ENCODE results near the gene THAP7. TPM values are rescaled to one million over a fixed set of nuclear protein-coding genes. Genes with fewer than 3 reads are reported as not detected.
"Not testable (repeated sequence)": the region's sequence is repeated elsewhere in the genome, so short reads cannot be mapped to it uniquely, and the experiment has no call there.

The THAP7 gene
- total RNA-seq, 1 donor from 2014 or later: 24.3 TPM

- Histone ChIP-seq H3K9me3 (no peaks in the 10 kb centered on the region), H3K4me1 (peaks cover 18% of the 10 kb centered on the region), H3K4me3 (peak overlapping the region; percentile 60), H3K27me3 (ENCODE audit: low read depth) (no peaks in the 10 kb centered on the region), H3K36me3 (no peaks in the 10 kb centered on the region), H3K27ac (peak overlapping the region; percentile 77)
- DNase-seq: peak; percentile 90
- ATAC-seq: peak; percentile 90 to 93
- intact Hi-C loops (cut with DNase I): no loop called here
- no peak for TF ChIP-seq CTCF (IDR thresholded peaks at IDR 0.05)
Observed at GRCh38 chr22:21014202-21014725, 12.3 kb upstream of the THAP7 start.

- no peak for DNase-seq
- Histone ChIP-seq H3K27me3 (ENCODE audit: low read depth) (no peaks in the 10 kb centered on the region), H3K4me1 (peaks cover 18% of the 10 kb centered on the region), H3K4me3 (peak overlapping the region; percentile 60), H3K36me3 (no peaks in the 10 kb centered on the region), H3K9me3 (no peaks in the 10 kb centered on the region), H3K27ac (peak overlapping the region; percentile 77)
- TF ChIP-seq CTCF (IDR thresholded peaks at IDR 0.05): no peak
- peak in 1 of 2 donors; percentile 1 for ATAC-seq
- intact Hi-C loops (cut with DNase I): no loop called here
Observed at GRCh38 chr22:21013657-21014201, 11.8 kb upstream of the THAP7 start.

GRCh38 chr22:21012446-21013407 is 10.8 kb upstream of the THAP7 start:
- H3K9me3 ChIP-seq: no peaks in the 10 kb centered on the region
- TF ChIP-seq CTCF (IDR thresholded peaks at IDR 0.05): no peak
- intact Hi-C loops (cut with DNase I): no loop called here
- H3K4me3 ChIP-seq: no peak overlapping the region
- no peak overlapping the region for H3K27ac ChIP-seq
- H3K36me3 ChIP-seq: no peaks in the 10 kb centered on the region
- no peak for ATAC-seq
- peaks cover 18% of the 10 kb centered on the region for H3K4me1 ChIP-seq
- no peak for DNase-seq
- no peaks in the 10 kb centered on the region for H3K27me3 ChIP-seq (ENCODE audit: low read depth)

GRCh38 chr22:21010426-21011113 is 8.7 kb upstream of the THAP7 start:
- TF ChIP-seq CTCF (IDR thresholded peaks at IDR 0.05): no peak
- Histone ChIP-seq H3K27ac (no peak overlapping the region), H3K36me3 (no peaks in the 10 kb centered on the region), H3K9me3 (no peaks in the 10 kb centered on the region), H3K4me3 (no peak overlapping the region), H3K27me3 (ENCODE audit: low read depth) (no peaks in the 10 kb centered on the region), H3K4me1 (peaks cover 18% of the 10 kb centered on the region)
- DNase-seq (no peak), ATAC-seq (no peak)
- intact Hi-C loops (cut with DNase I): no loop called here

- Histone ChIP-seq H3K4me3 (no peak overlapping the region), H3K4me1 (peaks cover 15% of the 10 kb centered on the region), H3K9me3 (no peaks in the 10 kb centered on the region), H3K27ac (no peak overlapping the region), H3K27me3 (ENCODE audit: low read depth) (no peaks in the 10 kb centered on the region), H3K36me3 (no peaks in the 10 kb centered on the region)
- DNase-seq: no peak
- intact Hi-C loops (cut with DNase I): no loop called here
- TF ChIP-seq CTCF (IDR thresholded peaks at IDR 0.05): no peak
- ATAC-seq: peak; percentile 44 to 49
Observed at GRCh38 chr22:21009638-21010425, 7.9 kb upstream of the THAP7 start.

GRCh38 chr22:21009208-21009607 is 7.3 kb upstream of the THAP7 start:
- H3K9me3 ChIP-seq; H3K27me3 ChIP-seq (ENCODE audit: low read depth); intact Hi-C loops (cut with DNase I); H3K4me1 ChIP-seq; ATAC-seq; H3K36me3 ChIP-seq; DNase-seq; H3K27ac ChIP-seq; H3K4me3 ChIP-seq: not testable (repeated sequence)

Measured in lower lobe of right lung (tissue), 2 donors.